Measurements from ENCODE around the gene IDH3G. TPM values are rescaled to one million over a fixed set of nuclear protein-coding genes. Genes with fewer than 3 reads are reported as not detected.
A peak's percentile ranks its signal among the peaks of the same experiment; 100 is the strongest.

IDH3G gene
- total RNA-seq, 1 experiment from 2014 or later, result 43.2 TPM

- Histone ChIP-seq H2AK5ac (ENCODE audit: insufficient read length, low read length) (no peak within 1 kb of the TSS), H3K18ac (ENCODE audit: insufficient read length, low read depth, low read length) (no peak within 1 kb of the TSS), H3K14ac (ENCODE audit: insufficient read depth, low read length) (no peak within 1 kb of the TSS), H3K56ac (ENCODE audit: insufficient read length, low read depth, low read length) (no peak within 1 kb of the TSS), H3K79me1 (ENCODE audit: insufficient read depth, low read depth, low read length, poor library complexity, severe bottlenecking) (no peaks in the 10 kb centered on the region), H4K20me1 (ENCODE audit: control insufficient read depth, insufficient read depth, insufficient read length) (no peaks in the 10 kb centered on the region), H4K5ac (ENCODE audit: insufficient read length, low read depth, low read length) (no peak within 1 kb of the TSS), H3K23ac (ENCODE audit: insufficient read length, low read depth, low read length) (no peak within 1 kb of the TSS), H4K8ac (replicated peaks; ENCODE audit: insufficient read length, low read depth, low read length) (no peak within 1 kb of the TSS), H3K27ac (ENCODE audit: insufficient read length, low read depth, low read length) (no peak within 1 kb of the TSS), H2BK5ac (ENCODE audit: insufficient read length, low read length) (no peak within 1 kb of the TSS), H3T11ph (ENCODE audit: low read length) (no peak within 1 kb of the TSS), H2AFZ (ENCODE audit: low read length) (no peak within 1 kb of the TSS), H3K4ac (ENCODE audit: low read depth, low read length) (no peak within 1 kb of the TSS), H2BK15ac (ENCODE audit: low read depth, low read length) (no peak within 1 kb of the TSS), H2BK20ac (ENCODE audit: low read depth, low read length, poor library complexity, severe bottlenecking) (no peak within 1 kb of the TSS), H3K23me2 (ENCODE audit: insufficient read length, low read depth, low read length, poor library complexity, severe bottlenecking) (no peaks in the 10 kb centered on the region), H3K9ac (ENCODE audit: extremely low read depth, insufficient read length, low read length) (no peak within 1 kb of the TSS), H4K91ac (ENCODE audit: insufficient read length, low read depth, low read length) (no peak within 1 kb of the TSS), H3K4me2 (ENCODE audit: insufficient read depth, insufficient read length, low read length) (no peak within 1 kb of the TSS), H3K27me3 (ENCODE audit: insufficient read depth, low read length) (no peaks in the 10 kb centered on the region), H3K79me2 (ENCODE audit: insufficient read depth, low read length) (no peaks in the 10 kb centered on the region), H3K9me3 (ENCODE audit: control insufficient read depth, low read depth, low read length) (peaks cover 8% of the 10 kb centered on the region), H3K4me1 (ENCODE audit: insufficient read depth, low read length) (no peaks in the 10 kb centered on the region), H2BK120ac (ENCODE audit: low read depth, low read length, poor library complexity, severe bottlenecking) (no peak within 1 kb of the TSS), H2BK12ac (ENCODE audit: insufficient read length, low read depth, low read length) (no peak within 1 kb of the TSS)
- H3K27ac Mint-ChIP-seq, result peak within 1 kb of the TSS in 2 of 3 experiments; percentile 44 to 48; a peak in 2 of 7 replicates
- no CpG with 5 or more reads among the region's 52 CpGs for WGBS (ENCODE audit: extremely low coverage, insufficient read length, low lambda C conversion rate)
- TF ChIP-seq CTCF (conservative IDR thresholded peaks at IDR 0.05), result no peak
- H3K36me3 Mint-ChIP-seq (ENCODE audit: insufficient read depth in 1 of 3, low read depth in 3 of 3), result peaks cover 5 to 16% (median 6%) of the 10 kb centered on the region in 3 experiments; a peak in 5 of 7 replicates
- no peak for DNase-seq
- H3K4me3 Mint-ChIP-seq, result peak within 1 kb of the TSS in 1 of 2 experiments; percentile 43; a peak in 1 of 5 replicates
- peaks cover 33 to 60% of the 10 kb centered on the region in 2 experiments for H3K9me3 Mint-ChIP-seq
- peaks cover 4 to 8% of the 10 kb centered on the region in 2 experiments for H3K4me1 Mint-ChIP-seq
- peaks cover 2% of the 10 kb centered on the region; the same call in 1 of the 2 replicates for H3K27me3 Mint-ChIP-seq (ENCODE audit: low read depth)
Observed at GRCh38 chrX:153780678-153781427, 13.3 kb downstream of the IDH3G start, which contains the start of gene SRPK3. Gene SRPK3, plus strand, starts transcription at chrX:153781041. Its CDS starts 46 bp downstream, at chrX:153781087.

Measured in H9 (cell line).